Left lung (tissue), 10 donors: ENCODE measurements around the gene UCP2. TPM values are rescaled to one million over a fixed set of nuclear protein-coding genes. Genes with fewer than 3 reads are reported as not detected.

Experiments used
- ATAC-seq: fragments of 200-7000 bp; cut with Tn5 transposase; one replicate; pipeline ENCODE4 v1.9.1; 2020; ENCODE audit warnings: moderate library complexity
- DNase-seq, 4 donors: peaks; one replicate each; pipeline ENCODE4 v3.0.0-alpha.2; 2013 to 2020
- H3K27ac ChIP-seq, 2 donors: fragments of 200-600 bp; sonication (generic) in 1 of 2; one replicate each; pipeline versions ENCODE4 v1.5.0 to v1.8.0; 2020 to 2021
- H3K27me3 ChIP-seq, 2 donors: fragments of 200-600 bp; sonication (generic) in 1 of 2; one replicate each; pipeline versions ENCODE4 v1.5.0 to v1.8.0; 2020 to 2021
- H3K36me3 ChIP-seq, 2 donors: fragments of 200-600 bp; sonication (generic) in 1 of 2; one replicate each; pipeline versions ENCODE4 v1.5.0 to v1.8.0; 2020 to 2021
- H3K4me1 ChIP-seq, 2 donors: fragments of 200-600 bp; one replicate each; pipeline ENCODE4 v1.8.0; 2021
- H3K4me3 ChIP-seq, 2 donors: fragments of 200-600 bp; sonication (generic) in 1 of 2; one replicate each; pipeline versions ENCODE4 v1.5.0 to v1.8.0; 2020 to 2021; ENCODE audit warnings: mild to moderate bottlenecking in 1 of 2
- H3K9me3 ChIP-seq, 2 donors: fragments of 200-600 bp; sonication (generic) in 1 of 2; one replicate each; pipeline versions ENCODE4 v1.5.0 to v1.8.0; 2020 to 2021
- CTCF ChIP-seq, 2 donors: fragments of 200-600 bp; sonication (generic) in 1 of 2; IDR thresholded peaks; one replicate each; pipeline versions ENCODE4 v1.5.0 to v1.8.0; 2021; ENCODE audit warnings: antibody characterized with exemption in 2 of 2
- intact Hi-C, 2 donors: fragments of 100-400 bp; cut with DNase I; formaldehyde crosslinking; loops; one replicate each; pipeline versions ENCODE4 v1.11.2 to v1.14.2; 2022
- polyA plus RNA-seq, 6 donors: library from polyadenylated mRNA; unstranded; fragments of 120-200 nt; gene quantifications; one replicate each; pipeline ENCODE4 v1.2.1, GENCODE V29; 2013; ENCODE audit not compliant: insufficient read length in 6 of 6
- total RNA-seq, 2 donors: library from RNA; stranded (reverse); fragmentation: NEBNext Ultra II Directional; extraction: Animal tissue kit (Norgen Biotek cat#: 25700); gene quantifications; one replicate each; pipeline ENCODE4 v1.2.1, GENCODE V29; 2021
- donor health status: DM: no; HTN: yes; CAD: no.
- donor health status: DM: no; HTN: no; CAD: no.

The UCP2 gene
- total and polyA plus RNA-seq, 8 donors, result 35.3 to 142 (median 42.6) TPM

- TF ChIP-seq CTCF (IDR thresholded peaks at IDR 0.05), result no peak
- Histone ChIP-seq H3K9me3 (no peaks in the 10 kb centered on the region), H3K27me3 (no peaks in the 10 kb centered on the region), H3K4me1 (peaks cover 11 to 33% of the 10 kb centered on the region in 2 donors), H3K36me3 (peaks cover 0 to 30% of the 10 kb centered on the region in 2 donors), H3K4me3 (no peak overlapping the region), H3K27ac (no peak overlapping the region)
- ATAC-seq, result no peak
- intact Hi-C loops, result no loop called here
- no peak for DNase-seq
Observed at GRCh38 chr11:74014880-74015279, 32.2 kb upstream of the UCP2 start.

- no peak overlapping the region for H3K27ac ChIP-seq
- ATAC-seq (no peak), DNase-seq (peak in 1 of 4 donors; percentile 28)
- no peak for TF ChIP-seq CTCF (IDR thresholded peaks at IDR 0.05)
- H3K9me3 ChIP-seq, result no peaks in the 10 kb centered on the region
- peaks cover 0 to 30% of the 10 kb centered on the region in 2 donors for H3K36me3 ChIP-seq
- no peaks in the 10 kb centered on the region for H3K27me3 ChIP-seq
- intact Hi-C loops, result no loop called here
- H3K4me3 ChIP-seq, result no peak overlapping the region
- peaks cover 0 to 17% of the 10 kb centered on the region in 2 donors for H3K4me1 ChIP-seq
Observed at GRCh38 chr11:74013141-74013540, 30.5 kb upstream of the UCP2 start.

- no peaks in the 10 kb centered on the region for H3K27me3 ChIP-seq
- no peak for TF ChIP-seq CTCF (IDR thresholded peaks at IDR 0.05)
- intact Hi-C loops, result no loop called here
- no peak overlapping the region for H3K4me3 ChIP-seq
- no peak for DNase-seq
- no peak overlapping the region for H3K27ac ChIP-seq
- no peak for ATAC-seq
- no peaks in the 10 kb centered on the region for H3K9me3 ChIP-seq
- H3K4me1 ChIP-seq, result peaks cover 0 to 8% of the 10 kb centered on the region in 2 donors
- H3K36me3 ChIP-seq, result peaks cover 0 to 24% of the 10 kb centered on the region in 2 donors
Observed at GRCh38 chr11:74012074-74012809, 29.6 kb upstream of the UCP2 start.

- peaks cover 0 to 19% of the 10 kb centered on the region in 2 donors for H3K36me3 ChIP-seq
- ATAC-seq (peak; percentile 17), DNase-seq (no peak)
- no peaks in the 10 kb centered on the region for H3K9me3 ChIP-seq
- no peaks in the 10 kb centered on the region for H3K27me3 ChIP-seq
- no peak overlapping the region for H3K27ac ChIP-seq
- no peak overlapping the region for H3K4me3 ChIP-seq
- peaks cover 0 to 4% of the 10 kb centered on the region in 2 donors for H3K4me1 ChIP-seq
- intact Hi-C loops, result no loop called here
- TF ChIP-seq CTCF (IDR thresholded peaks at IDR 0.05), result no peak
Observed at GRCh38 chr11:74011360-74012073, 28.9 kb upstream of the UCP2 start.
